ES-I3 (cell line): ENCODE data around the gene GNAQ.

Experiments
- H3K36me3 ChIP-seq: 2 replicates; pipeline ENCODE4 v1.6.1; 2013; ENCODE audit warnings: mild to moderate bottlenecking, low read length, control low read depth, moderate library complexity; ENCODE audit not compliant: insufficient read depth
- H3K4me1 ChIP-seq: 2 replicates; pipeline ENCODE4 v1.6.1; 2013; ENCODE audit warnings: mild to moderate bottlenecking, control low read depth, low read length; ENCODE audit not compliant: insufficient read depth
- H3K9ac ChIP-seq: 2 replicates; pipeline ENCODE4 v1.6.1; 2013; ENCODE audit warnings: low read depth, mild to moderate bottlenecking, low read length, moderate library complexity
- H3K9me3 ChIP-seq: 2 replicates; pipeline ENCODE4 v1.6.1; 2013; ENCODE audit warnings: mild to moderate bottlenecking, low read length, moderate library complexity; ENCODE audit not compliant: control insufficient read depth, insufficient read depth

Gene GNAQ

DNA sequence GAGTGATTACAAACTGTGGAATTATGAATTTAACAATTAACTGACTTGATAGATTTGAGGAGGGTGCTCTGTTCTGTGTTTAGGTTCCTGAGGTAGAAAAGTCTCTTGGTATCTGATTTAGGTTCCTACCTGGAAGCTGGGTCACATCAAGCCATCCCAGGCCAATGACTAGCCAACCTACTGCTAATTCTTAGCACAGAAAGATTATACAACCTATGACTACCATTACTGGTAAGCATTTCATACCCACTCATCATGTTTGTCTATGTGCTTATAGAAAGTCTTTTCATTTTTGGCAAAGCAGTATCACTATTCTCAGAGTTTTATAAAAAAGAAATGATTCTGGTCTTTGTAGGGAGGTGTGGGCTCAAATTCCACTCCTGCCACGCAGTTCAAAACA lies 49.7 kb downstream of the GNAQ start:
- H3K4me1 ChIP-seq, result peaks cover 19% of the 10 kb centered on the region
- H3K36me3 ChIP-seq, result no peaks in the 10 kb centered on the region
- no peaks in the 10 kb centered on the region for H3K9me3 ChIP-seq
- no peak overlapping the region for H3K9ac ChIP-seq

DNA sequence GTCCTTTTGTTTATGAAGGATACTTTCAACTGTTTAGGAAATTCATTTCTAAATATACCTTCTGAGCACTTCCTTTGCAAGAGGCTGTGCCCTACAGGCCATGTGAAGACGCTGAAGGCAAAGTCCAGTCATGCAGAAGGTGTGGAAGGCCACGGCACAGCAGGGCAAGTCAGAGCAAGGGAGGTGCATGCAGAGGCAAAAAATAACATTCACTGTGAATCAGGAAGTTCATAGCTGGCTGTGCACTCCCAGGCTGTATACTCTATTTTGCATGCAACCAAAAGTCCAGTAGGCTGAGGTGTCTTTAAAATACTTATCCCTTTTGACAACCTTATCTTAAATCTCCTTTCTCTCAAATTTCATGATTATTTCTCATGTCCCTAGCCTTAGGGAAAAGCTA lies 50.3 kb downstream of the GNAQ start:
- no peaks in the 10 kb centered on the region for H3K9me3 ChIP-seq
- peaks cover 19% of the 10 kb centered on the region for H3K4me1 ChIP-seq
- H3K36me3 ChIP-seq, result no peaks in the 10 kb centered on the region
- H3K9ac ChIP-seq, result no peak overlapping the region

DNA sequence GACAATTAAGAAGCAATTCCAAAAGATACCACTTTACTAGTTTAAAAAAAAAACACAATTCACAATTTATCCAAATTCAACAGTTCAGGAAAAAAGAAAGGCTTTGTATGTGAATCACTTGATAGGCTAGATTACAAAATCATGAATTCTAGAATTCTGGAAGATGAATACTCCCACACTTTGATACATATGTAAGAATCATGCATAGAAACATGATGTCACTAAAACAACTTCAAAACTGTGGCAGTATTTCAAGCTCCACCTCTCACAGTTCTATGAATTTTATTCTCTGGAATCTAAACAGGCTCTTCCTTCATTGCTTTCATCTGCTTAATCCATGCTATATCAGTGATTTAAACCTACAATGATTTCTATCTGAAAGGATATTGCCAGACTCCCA lies 51.0 kb downstream of the GNAQ start:
- Histone ChIP-seq H3K9me3 (no peaks in the 10 kb centered on the region), H3K4me1 (peaks cover 19% of the 10 kb centered on the region), H3K36me3 (no peaks in the 10 kb centered on the region), H3K9ac (no peak overlapping the region)

DNA sequence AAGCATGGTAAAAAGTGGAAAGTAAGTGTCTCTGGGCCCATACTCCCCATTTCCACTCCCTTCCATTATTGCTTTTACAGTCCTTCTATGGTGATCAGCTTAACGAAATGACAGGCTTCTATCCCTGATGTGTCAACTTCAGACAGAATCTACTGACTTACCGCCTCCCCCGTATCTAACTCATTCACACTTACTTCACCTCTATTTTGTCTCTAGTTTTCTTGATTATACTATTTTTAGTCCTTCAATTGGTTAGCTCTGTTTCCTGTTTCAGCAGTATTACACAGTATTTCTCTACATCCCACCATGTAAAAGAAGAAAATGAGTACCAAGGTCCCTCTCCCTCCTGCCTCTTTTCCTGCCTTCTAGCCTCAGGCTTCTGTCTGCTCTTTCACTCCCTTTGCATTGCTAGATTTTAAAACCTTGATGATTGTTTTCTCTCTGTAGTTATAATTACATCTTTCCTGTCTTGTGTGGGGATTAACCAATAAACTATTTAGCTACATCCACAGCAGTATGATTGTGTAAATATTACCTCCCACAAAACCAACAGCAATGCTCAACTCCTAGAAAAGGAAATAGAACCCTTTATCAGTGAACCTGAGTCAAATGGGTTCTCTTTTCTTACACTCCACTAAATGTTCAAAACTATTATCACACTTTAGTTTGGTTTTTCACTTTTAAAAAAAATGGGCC lies 53.4 kb downstream of the GNAQ start:
- no peak overlapping the region for H3K9ac ChIP-seq
- no peaks in the 10 kb centered on the region for H3K36me3 ChIP-seq
- H3K9me3 ChIP-seq, result no peaks in the 10 kb centered on the region
- H3K4me1 ChIP-seq, result peaks cover 24% of the 10 kb centered on the region

DNA sequence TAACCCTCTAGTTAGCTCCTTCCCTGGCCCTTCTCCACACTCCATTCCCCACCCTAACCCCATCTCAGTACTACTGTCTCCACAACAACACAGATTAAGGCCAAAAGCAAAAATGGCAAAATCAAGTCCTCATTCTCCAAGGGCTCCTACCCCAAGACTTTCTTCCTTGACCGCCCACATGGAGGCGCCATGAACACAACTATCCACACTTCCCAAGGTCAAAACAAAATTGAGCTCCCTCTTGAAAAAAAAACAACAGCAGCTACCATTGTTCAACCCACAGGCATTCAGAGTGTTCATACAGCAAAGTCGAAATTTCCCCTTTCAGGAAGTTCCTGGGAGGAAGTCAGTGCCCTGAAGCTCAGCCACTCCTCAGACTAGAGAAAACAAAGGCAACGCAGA lies 54.4 kb downstream of the GNAQ start:
- peaks cover 24% of the 10 kb centered on the region for H3K4me1 ChIP-seq

DNA sequence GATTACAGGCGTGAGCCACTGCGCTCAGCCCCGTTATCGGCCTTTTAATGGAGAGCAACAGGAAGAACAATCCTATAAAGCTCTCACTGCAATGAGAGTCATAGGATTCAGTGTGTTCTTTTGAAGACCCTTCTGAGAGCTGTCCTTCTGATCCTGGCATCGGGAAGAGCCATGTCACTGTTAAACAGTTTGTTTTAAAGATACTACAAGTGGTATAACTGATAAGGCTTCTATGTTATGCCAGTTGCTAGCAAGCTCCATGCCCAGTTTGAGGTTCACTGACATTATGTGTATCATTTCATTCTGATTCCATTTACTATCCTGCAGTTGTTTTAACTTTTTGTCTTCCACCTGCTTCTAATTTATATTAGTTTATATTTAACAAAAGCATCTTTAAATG lies 55.8 kb downstream of the GNAQ start:
- H3K36me3 ChIP-seq, result no peaks in the 10 kb centered on the region
- no peak overlapping the region for H3K9ac ChIP-seq
- H3K4me1 ChIP-seq, result peaks cover 21% of the 10 kb centered on the region
- no peaks in the 10 kb centered on the region for H3K9me3 ChIP-seq

More for the DNA sequence above, 54.4 kb downstream of the GNAQ start:
- no peaks in the 10 kb centered on the region for H3K36me3 ChIP-seq
- H3K9ac ChIP-seq, result no peak overlapping the region
- no peaks in the 10 kb centered on the region for H3K9me3 ChIP-seq

DNA sequence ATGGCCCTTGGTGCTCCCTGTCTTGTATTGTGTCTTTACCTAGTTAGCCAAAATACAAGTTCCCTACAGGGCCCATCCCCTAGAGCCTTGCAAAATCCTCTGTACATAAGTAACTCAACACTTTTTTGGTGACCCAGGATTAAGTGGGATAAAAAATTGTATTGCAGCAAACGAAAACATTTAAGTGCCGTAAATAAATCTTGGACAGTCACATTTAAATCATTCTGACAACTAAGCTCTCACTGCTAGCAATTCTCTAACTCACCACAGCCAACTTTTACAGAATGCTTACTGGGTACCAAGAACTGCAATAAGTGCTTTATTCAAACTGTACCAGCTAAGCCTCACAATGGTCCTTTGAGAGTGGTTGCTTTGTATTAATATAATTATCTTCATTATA lies 56.6 kb downstream of the GNAQ start:
- H3K36me3 ChIP-seq, result no peaks in the 10 kb centered on the region
- no peak overlapping the region for H3K9ac ChIP-seq
- peaks cover 20% of the 10 kb centered on the region for H3K4me1 ChIP-seq
- H3K9me3 ChIP-seq, result no peaks in the 10 kb centered on the region

DNA sequence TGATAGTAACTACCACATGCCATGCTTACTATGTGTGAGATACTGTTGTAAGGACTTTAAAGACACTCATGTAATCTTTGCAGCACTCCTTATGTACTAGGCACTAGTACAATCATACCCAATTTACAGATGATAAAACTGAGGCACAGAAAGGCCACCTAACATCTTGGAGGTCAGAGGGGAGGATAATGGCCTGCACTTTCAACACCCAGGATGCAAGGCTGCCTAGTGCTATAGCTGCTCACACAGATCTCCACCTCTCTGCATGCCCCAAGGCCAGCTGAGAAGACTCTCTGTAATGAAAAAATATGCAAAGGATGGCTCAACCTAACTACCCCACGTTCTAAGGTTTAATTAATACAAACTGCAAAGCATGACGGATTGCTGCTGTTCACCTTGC lies 57.2 kb downstream of the GNAQ start:
- Histone ChIP-seq H3K9ac (no peak overlapping the region), H3K4me1 (peaks cover 19% of the 10 kb centered on the region), H3K9me3 (no peaks in the 10 kb centered on the region), H3K36me3 (no peaks in the 10 kb centered on the region)

DNA sequence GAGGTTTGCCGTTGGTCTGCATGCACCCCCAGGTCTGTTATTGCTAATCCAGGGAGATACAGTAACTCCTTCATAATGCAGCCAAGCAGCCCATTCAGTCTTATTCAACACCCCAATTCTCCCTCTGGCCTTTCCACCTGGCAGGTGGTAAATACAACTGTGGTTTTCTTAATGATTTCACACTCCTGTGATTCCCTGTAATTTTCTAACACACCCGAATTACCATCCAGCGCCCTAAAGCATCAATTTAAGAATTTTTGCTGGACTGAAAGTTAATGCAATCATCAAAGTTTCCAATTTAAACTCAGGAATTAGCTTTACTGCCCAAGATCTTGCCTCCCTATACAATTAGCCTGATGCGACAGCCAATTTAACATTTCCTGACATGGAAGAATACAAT lies 62.5 kb downstream of the GNAQ start:
- Histone ChIP-seq H3K4me1 (peaks cover 4% of the 10 kb centered on the region; the same call in 1 of the 2 replicates), H3K9me3 (no peaks in the 10 kb centered on the region), H3K36me3 (no peaks in the 10 kb centered on the region), H3K9ac (no peak overlapping the region)

DNA sequence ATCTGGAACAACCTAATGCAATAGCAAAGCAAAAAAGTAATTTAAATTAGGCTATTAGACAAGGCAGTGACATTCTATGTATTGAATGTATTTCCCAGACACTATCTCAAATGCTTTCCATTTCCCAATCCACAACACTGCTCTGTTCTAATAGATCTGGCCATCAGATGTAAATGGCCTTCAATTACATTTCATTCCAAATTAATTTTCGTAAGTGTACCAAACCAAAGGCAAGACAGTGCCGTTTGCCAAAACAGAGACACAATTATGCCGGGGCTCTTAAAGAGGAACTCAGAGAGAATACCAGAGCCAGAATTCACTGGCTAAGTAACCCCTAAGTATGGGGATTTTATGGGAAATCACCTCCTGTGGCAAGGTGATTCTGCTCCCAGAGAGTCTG lies 63.1 kb downstream of the GNAQ start:
- Histone ChIP-seq H3K9me3 (no peaks in the 10 kb centered on the region), H3K36me3 (no peaks in the 10 kb centered on the region), H3K9ac (no peak overlapping the region), H3K4me1 (peaks cover 4% of the 10 kb centered on the region; the same call in 1 of the 2 replicates)

DNA sequence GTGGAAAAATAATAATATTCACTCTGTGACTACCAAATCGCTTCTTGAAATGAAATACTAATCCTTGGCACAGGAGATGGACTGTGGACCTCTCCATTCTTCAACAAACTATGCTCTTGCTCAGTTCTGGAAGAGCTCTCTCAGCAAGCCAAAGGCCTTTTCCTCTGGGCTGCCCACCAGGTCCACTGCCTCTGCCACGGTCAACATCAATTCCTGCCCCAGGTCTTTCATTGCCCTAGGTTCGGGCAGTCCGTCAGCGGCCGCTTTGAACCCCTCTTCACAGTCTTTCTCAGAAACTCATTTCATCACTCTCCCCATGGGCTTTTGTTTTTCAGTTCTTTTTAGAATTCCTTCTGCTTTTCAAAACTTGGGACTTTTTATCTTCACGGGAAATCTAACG lies 64.9 kb downstream of the GNAQ start:
- peaks cover 9% of the 10 kb centered on the region; the same call in 1 of the 2 replicates for H3K4me1 ChIP-seq
- no peaks in the 10 kb centered on the region for H3K9me3 ChIP-seq
- H3K9ac ChIP-seq, result no peak overlapping the region
- no peaks in the 10 kb centered on the region for H3K36me3 ChIP-seq

DNA sequence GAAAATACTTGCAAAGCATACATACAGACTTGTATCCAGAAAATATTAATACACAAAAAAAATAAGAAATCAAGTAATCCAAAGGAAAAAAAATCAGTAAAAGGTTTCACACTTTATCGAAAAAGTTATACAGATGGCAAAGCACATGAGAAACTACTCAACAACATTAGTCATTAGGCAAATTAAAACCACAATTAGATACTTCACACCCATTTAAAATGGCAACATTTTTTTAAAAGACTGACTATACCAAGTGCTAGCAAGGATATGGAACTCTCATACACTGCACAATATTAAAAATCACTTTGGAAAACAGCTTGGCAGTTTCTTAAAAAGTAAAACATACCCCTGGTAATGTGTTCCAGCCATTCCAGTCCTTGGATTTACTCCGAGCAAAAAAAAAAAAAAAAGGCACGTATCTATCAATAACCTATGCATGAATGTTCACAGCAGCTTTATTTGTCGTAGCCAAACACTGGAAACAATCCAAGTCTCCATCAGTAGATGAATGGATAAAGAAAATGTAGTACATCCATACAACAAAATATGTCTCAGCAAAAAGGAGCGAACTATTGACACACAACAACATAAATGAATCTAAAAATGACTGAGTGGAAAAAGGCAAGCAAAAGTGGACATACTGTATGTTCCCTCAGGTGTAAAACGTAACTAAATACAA lies 66.0 kb downstream of the GNAQ start:
- H3K4me1 ChIP-seq, result peaks cover 20% of the 10 kb centered on the region
- no peaks in the 10 kb centered on the region for H3K36me3 ChIP-seq
- no peaks in the 10 kb centered on the region for H3K9me3 ChIP-seq
- no peak overlapping the region for H3K9ac ChIP-seq

DNA sequence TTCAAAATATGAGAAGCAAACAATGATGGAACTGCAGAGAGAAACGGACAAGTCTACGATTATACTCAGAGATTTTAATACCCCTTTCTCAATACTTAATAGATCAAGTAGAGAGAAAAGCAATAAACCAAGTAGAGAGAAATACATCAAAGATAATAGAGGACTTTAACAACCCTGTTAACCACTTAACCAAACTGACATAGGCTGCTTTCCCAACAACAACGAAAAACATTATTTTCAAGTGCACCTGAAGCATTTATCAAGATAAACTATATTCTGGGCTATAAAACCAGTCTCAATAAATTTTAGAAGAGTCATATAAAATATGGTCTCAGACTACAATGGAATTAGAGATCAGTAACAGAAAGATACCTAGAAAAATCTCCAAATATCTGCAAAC lies 67.4 kb downstream of the GNAQ start:
- Histone ChIP-seq H3K4me1 (peaks cover 30% of the 10 kb centered on the region), H3K9ac (no peak overlapping the region; the same call in 1 of the 2 replicates), H3K9me3 (no peaks in the 10 kb centered on the region), H3K36me3 (no peaks in the 10 kb centered on the region)

DNA sequence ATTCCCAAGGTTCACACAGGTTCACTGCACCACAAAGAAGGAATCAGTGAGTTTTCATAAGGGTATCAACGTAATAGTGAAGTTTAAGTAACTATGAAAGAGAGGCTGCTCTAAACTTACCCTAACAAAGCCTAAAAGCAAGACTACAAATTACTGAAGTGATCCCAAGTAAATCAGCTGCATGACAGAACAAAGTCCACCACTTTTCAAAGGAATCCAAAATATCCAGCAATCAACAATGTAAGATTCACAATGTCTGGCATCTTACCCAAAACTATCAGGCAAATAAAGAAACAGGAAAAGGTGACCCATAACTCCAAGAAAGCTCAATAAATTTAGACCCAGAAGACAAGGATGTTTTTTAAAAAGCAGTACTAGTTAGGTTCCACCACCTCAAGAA lies 70.1 kb downstream of the GNAQ start:
- no peaks in the 10 kb centered on the region for H3K9me3 ChIP-seq
- peaks cover 41% of the 10 kb centered on the region for H3K4me1 ChIP-seq
- no peak overlapping the region for H3K9ac ChIP-seq
- H3K36me3 ChIP-seq, result no peaks in the 10 kb centered on the region
